GM18505 (cell line): ENCODE measurements around the gene ZNF48.
"Not testable (repeated sequence)": the region's sequence is repeated elsewhere in the genome, so short reads cannot be mapped to it uniquely, and the experiment has no call there.

Experiments used
- ATAC-seq: cut with Tn5 transposase; IDR thresholded peaks from one replicate; pipeline ENCODE4 v1.9.1; 2021; ENCODE audit not compliant: unreplicated experiment
- POLR2A ChIP-seq: IDR thresholded peaks from 4 replicates; pipeline ENCODE4 v1.6.1; 2011; ENCODE audit warnings: borderline replicate concordance; ENCODE audit not compliant: insufficient read depth, insufficient read length; ENCODE audit errors: extremely low read depth

The ZNF48 gene

DNA sequence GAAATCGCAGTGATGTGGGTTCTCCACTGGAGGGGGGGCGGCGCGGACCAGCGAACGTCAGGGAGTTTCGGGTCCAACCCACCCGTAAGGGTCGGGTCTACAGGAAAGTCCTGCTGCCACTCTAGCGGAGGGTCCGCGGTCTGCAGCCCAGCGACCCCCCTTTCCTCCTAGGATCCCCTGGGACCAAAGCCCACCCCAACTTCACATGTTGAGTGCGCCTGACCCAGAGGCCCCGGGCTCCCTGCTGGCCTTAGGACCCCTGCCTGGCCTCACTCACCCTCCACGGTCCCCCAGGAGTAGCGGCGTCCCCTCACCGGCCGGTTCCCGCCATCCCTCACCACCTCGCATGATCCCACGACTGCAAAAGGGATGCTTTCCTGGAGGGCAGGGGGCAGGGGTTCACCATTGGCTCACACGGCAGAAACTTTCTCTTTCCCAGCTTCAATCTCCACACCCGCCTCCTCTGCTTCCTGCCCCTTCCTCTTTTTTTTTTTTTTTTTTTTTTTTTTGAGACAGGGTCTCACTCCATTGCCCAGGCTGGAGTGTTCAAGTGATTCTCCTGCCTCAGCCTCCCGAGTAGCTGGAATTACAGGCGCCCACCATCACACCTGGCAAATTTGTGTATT, 15.9 kb upstream of the ZNF48 start:
- ATAC-seq: no peak

DNA sequence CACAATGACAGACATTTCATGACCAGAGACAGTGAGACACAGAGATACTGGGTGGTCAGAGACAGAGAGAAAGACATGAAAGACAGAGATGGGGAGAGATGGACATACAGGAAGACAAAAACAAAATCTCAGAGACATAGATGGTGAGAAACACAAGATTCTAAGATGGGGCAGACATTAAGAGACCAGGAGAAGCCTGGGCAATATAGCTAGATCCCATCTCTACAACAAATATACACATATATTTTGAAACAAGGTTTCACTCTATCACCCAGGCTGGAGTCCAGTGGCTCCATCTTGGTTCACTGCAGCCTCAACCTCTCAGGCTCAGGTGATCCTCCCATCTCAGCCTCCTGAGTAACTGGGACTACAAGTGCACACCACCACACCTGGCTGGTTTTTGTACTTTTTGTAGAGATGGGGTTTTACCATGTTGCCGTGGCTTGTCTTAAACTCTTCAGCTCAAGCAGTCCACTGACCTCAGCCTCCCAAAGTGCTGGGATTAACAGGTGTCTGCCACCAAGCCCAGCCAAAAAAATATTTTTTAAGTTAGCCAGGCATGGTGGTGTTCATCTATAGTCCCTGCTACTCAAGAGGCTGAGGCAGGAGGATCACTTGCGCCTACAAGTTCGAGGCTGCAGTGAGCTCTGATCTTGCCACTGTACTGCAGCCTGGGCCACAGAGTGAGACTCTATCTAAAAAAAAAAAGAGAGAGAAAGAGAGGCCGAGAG, 15.0 kb upstream of the ZNF48 start:
- no peak for TF ChIP-seq POLR2A
- no peak for ATAC-seq

More for the DNA sequence above, 15.9 kb upstream of the ZNF48 start:
- TF ChIP-seq POLR2A: no peak

- no peak for TF ChIP-seq POLR2A
- no peak for ATAC-seq
These were observed 14.4 kb upstream of the ZNF48 start for GRCh38 chr16:30380803-30381208.

GRCh38 chr16:30381291-30382041, 13.8 kb upstream of the ZNF48 start:
- no peak for ATAC-seq
- TF ChIP-seq POLR2A: no peak

- no peak for ATAC-seq
- peak; percentile 86 for TF ChIP-seq POLR2A
These were observed 12.9 kb upstream of the ZNF48 start, which contains the start of gene SEPTIN1 for GRCh38 chr16:30382111-30382881. SEPTIN1 (minus strand) TSS chr16:30382561; CDS start chr16:30382542, 19 bp downstream.

DNA sequence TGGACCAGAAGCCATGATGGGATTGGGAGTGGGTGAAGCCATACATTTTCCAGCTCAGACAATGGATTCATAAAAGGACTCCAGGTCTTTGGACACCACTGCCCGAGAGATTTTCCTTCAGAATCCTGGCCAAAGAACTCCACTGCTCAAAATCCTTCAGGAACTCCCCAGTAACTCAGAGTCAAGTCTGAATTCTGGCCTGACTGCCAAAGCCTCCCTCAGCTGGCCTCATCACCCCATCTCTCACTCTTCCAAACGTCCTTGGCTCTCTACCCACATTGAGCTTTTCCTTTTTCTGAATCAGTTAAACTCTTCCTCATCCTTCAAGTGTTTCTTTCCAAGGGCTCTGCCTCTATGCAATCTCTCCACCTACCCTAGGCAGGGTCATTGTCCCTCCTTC, 11.7 kb upstream of the ZNF48 start:
- TF ChIP-seq POLR2A: no peak
- ATAC-seq: no peak

DNA sequence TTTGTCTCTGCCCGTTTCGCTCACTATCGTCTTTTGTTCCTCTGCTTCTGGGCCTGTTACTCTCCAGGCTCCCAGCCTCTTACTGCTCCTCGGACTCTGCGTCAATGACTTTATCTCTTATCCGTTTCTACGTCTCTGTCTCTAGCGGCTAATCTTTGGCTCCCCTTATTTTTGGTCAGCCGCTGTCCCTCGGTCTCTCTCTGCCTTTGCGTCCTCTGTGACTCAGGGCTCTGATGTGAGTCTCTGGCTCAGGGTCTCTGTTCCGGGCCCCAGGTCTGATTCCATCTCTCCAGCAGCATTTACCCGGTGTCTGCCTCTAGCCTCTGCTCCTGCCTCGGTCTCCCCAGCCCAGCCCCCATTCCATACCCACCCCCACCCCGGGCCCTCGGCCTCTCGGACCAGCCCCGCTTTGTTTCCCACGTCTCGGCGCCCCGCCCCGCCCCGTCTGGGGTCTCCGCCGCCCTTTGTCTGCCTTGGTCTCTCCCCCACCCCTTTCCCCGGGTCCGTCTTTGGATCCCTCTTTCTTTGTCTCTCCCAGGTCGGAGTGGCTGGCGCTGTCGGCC, 547 bp upstream of the ZNF48 start:
- no peak for ATAC-seq
- TF ChIP-seq POLR2A: no peak

GRCh38 chr16:30395992-30396585, 869 bp downstream of the ZNF48 start:
- TF ChIP-seq POLR2A: no peak

DNA sequence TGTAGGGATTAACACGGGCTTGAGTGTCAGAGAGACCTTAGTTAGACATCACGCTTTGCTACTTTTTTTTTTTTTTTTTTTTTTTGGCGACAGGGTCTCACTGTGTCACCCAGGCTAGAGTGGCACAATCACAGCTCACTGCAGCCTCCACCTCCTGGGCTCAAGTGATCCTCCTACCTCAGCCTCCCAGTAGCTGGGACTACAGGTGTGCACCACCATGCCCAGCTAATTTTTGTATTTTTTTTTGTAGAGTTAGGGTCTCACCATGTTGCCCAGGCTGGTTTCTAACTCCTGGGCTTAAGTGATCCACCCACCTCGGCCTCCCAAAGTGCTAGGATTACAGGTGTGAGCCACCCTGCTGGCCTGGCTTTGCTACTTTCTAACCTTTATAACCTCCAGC, 1.4 kb downstream of the ZNF48 start:
- not testable (repeated sequence) for ATAC-seq

More at GRCh38 chr16:30395992-30396585, 869 bp downstream of the ZNF48 start:
- ATAC-seq: no peak

- no peak for TF ChIP-seq POLR2A
- ATAC-seq: no peak
These were observed 1.8 kb downstream of the ZNF48 start for GRCh38 chr16:30397056-30397455.

DNA sequence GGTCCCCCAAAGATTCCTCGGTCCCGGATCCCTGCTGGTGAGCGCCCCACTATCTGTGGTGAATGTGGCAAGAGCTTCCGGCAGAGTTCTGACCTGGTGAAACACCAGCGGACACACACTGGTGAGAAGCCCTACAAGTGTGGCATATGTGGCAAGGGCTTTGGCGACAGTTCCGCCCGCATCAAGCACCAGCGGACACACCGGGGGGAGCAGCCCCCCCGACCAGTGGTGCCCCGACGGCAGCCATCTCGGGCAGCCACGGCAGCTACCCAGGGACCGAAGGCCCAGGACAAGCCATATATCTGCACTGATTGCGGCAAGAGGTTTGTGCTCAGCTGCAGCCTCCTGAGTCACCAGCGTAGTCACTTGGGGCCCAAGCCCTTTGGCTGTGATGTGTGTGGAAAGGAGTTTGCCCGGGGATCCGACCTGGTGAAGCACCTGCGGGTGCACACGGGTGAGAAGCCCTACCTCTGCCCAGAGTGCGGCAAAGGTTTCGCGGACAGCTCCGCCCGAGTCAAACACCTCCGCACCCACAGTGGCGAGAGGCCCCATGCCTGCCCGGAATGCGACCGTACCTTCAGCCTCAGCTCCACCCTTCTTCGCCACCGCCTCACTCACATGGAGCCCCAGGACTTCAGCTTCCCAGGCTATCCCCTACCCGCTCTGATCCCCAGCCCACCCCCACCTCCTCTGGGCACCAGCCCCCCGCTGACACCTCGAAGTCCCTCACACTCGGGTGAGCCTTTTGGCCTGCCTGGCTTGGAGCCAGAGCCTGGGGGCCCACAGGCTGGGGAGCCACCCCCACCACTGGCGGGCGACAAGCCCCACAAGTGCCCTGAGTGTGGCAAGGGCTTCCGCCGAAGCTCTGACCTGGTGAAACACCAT, 2.8 kb downstream of the ZNF48 start:
- no peak for TF ChIP-seq POLR2A
- no peak for ATAC-seq
